Spleen (tissue), 11 donors: ENCODE data around the gene CDC42BPB. TPM values are rescaled to one million over a fixed set of nuclear protein-coding genes. Genes with fewer than 3 reads are reported as not detected.

Experiments used
- DNase-seq: peaks from one replicate; pipeline ENCODE4 v3.0.0-alpha.2; 2020
- H3K27ac ChIP-seq, 8 donors: fragments of 200-600 bp; sonication (generic) in 7 of 8; 1 replicate in 4 of 8; 2 replicates in 4 of 8; pipeline versions ENCODE4 v1.5.0 to v1.8.0; 2016 to 2021; ENCODE audit warnings: inconsistent platforms in 4 of 8, mild to moderate bottlenecking in 4 of 8, moderate library complexity in 1 of 8
- H3K27me3 ChIP-seq, 7 donors: fragments of 200-600 bp; sonication (generic) in 6 of 7; replicated peaks in 1 of 7; 1 replicate in 4 of 7; 2 replicates in 3 of 7; pipeline versions ENCODE4 v1.5.0 to v1.8.0; 2016 to 2021; ENCODE audit warnings: inconsistent platforms in 3 of 7, mild to moderate bottlenecking in 1 of 7
- H3K36me3 ChIP-seq, 6 donors: fragments of 200-600 bp; sonication (generic) in 5 of 6; 1 replicate in 4 of 6; 2 replicates in 2 of 6; pipeline versions ENCODE4 v1.5.0 to v1.8.0; 2016 to 2021; ENCODE audit warnings: inconsistent platforms in 2 of 6
- H3K4me1 ChIP-seq, 6 donors: fragments of 200-600 bp; sonication (generic) in 5 of 6; 1 replicate in 3 of 6; 2 replicates in 3 of 6; pipeline versions ENCODE4 v1.5.0 to v1.8.0; 2016 to 2021; ENCODE audit warnings: inconsistent platforms in 3 of 6
- H3K4me3 ChIP-seq, 8 donors: fragments of 200-600 bp; sonication (generic) in 7 of 8; 1 replicate in 4 of 8; 2 replicates in 4 of 8; pipeline versions ENCODE4 v1.5.0 to v1.8.0; 2016 to 2021; ENCODE audit warnings: inconsistent platforms in 4 of 8, mild to moderate bottlenecking in 4 of 8, moderate library complexity in 2 of 8
- H3K9me3 ChIP-seq, 8 donors: fragments of 200-600 bp; sonication (generic) in 7 of 8; 1 replicate in 4 of 8; 2 replicates in 4 of 8; pipeline versions ENCODE4 v1.5.0 to v1.8.0; 2016 to 2021; ENCODE audit warnings: inconsistent platforms in 4 of 8
- CTCF ChIP-seq, 11 experiments: fragments of 200-600 bp in 7 of 11; fragments of 450-650 bp in 4 of 11; sonication (generic) in 4 of 11; IDR thresholded peaks in 8 of 11; conservative IDR thresholded peaks in 3 of 11; 1 replicate in 7 of 11; 2 replicates in 4 of 11; pipeline versions ENCODE4 v1.4.0 to v1.8.0; 2016 to 2021; ENCODE audit warnings: antibody characterized with exemption in 11 of 11, inconsistent platforms in 4 of 11, mild to moderate bottlenecking in 1 of 11
- POLR2A ChIP-seq, 3 donors: fragments of 450-650 bp; IDR thresholded peaks; one replicate each; pipeline ENCODE4 v1.5.1; 2017; ENCODE audit warnings: antibody characterized with exemption in 3 of 3, mild to moderate bottlenecking in 1 of 3
- POLR2AphosphoS5 ChIP-seq, 3 donors: sonication (generic); formaldehyde crosslinking; IDR thresholded peaks; one replicate each; pipeline ENCODE4 v1.5.1; 2017; ENCODE audit warnings: antibody characterized with exemption in 3 of 3
- WGBS, 5 donors: extraction: QIAGEN DNeasy Blood & Tissue Kit in 3 of 5; methylation state at CpG; one replicate each; pipeline versions ENCODE4 v1.1.5 to v1.1.7; 2013 to 2018; 5-methylcytosine and 5-hydroxymethylcytosine counted together
- intact Hi-C: fragments of 100-400 bp; cut with DNase I; formaldehyde crosslinking; loops from one replicate; pipeline ENCODE4 v1.15.0; 2023; ENCODE audit warnings: low total_unique reads
- polyA plus RNA-seq, 3 donors: library from polyadenylated mRNA; stranded (reverse); fragments of 200-250 nt; gene quantifications; one replicate each; pipeline ENCODE4 v1.2.1, GENCODE V29; 2013
- total RNA-seq, 7 donors: library from RNA; depleted of rRNA in 3 of 7; stranded (reverse); fragments of >200 nt in 3 of 7; fragmentation: NEBNext Ultra II Directional in 4 of 7; extraction: Animal tissue kit (Norgen Biotek cat#: 25700) in 4 of 7; gene quantifications; one replicate each; pipeline versions ENCODE4 v1.1.0 to v1.2.1, GENCODE V29; 2016 to 2021
- donor health status: healthy with polysubstance abuse.
- donor health status: DM: no; HTN: no; CAD: no; lungs with moderate emphysema.
- donor health status: DM: no; HTN: no; CAD: no.
- donor health status: Bipolar disorder and iron deficiency.
- donor health status: healthy.
- donor health status: DM: no; HTN: no; CAD: no.
- donor health status: DM: yes; HTN: yes; CAD: no.

The CDC42BPB gene
- total and polyA plus RNA-seq, 10 donors: 6.4 to 94.5 (median 77.8) TPM

DNA sequence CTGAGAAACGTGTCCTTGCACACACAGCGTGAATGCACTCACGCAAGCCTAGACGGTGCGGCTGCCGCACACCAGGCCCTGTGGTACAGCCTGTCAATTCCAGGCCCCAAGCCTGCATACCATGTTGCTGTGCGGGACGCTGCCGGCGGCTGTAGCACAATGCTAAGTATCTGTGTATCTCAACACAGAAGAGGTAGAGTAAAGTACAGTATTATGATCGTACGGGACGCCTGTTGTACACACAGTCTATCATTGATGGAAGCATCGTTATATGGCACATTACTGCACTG lies 89.9 kb downstream of the CDC42BPB start:
- no peak overlapping the region for H3K4me3 ChIP-seq
- no peak for TF ChIP-seq POLR2A (IDR thresholded peaks at IDR 0.05)
- no peak for TF ChIP-seq CTCF (IDR thresholded peaks at IDR 0.05 in 8 of 11, conservative IDR thresholded peaks at IDR 0.05 in 3 of 11)
- no peak for TF ChIP-seq POLR2AphosphoS5 (IDR thresholded peaks at IDR 0.05)
- H3K4me1 ChIP-seq: no peaks in the 10 kb centered on the region
- H3K27me3 ChIP-seq: no peaks in the 10 kb centered on the region
- H3K27ac ChIP-seq: no peak overlapping the region
- intact Hi-C loops: no loop called here
- peaks cover 0 to 100% (median 87%) of the 10 kb centered on the region in 6 donors for H3K36me3 ChIP-seq
- WGBS, 5 donors: 91 to 96% (median 95%) methylated on average over 14 of the region's 14 CpGs
- peak; percentile 36 for DNase-seq
- H3K9me3 ChIP-seq: no peaks in the 10 kb centered on the region

DNA sequence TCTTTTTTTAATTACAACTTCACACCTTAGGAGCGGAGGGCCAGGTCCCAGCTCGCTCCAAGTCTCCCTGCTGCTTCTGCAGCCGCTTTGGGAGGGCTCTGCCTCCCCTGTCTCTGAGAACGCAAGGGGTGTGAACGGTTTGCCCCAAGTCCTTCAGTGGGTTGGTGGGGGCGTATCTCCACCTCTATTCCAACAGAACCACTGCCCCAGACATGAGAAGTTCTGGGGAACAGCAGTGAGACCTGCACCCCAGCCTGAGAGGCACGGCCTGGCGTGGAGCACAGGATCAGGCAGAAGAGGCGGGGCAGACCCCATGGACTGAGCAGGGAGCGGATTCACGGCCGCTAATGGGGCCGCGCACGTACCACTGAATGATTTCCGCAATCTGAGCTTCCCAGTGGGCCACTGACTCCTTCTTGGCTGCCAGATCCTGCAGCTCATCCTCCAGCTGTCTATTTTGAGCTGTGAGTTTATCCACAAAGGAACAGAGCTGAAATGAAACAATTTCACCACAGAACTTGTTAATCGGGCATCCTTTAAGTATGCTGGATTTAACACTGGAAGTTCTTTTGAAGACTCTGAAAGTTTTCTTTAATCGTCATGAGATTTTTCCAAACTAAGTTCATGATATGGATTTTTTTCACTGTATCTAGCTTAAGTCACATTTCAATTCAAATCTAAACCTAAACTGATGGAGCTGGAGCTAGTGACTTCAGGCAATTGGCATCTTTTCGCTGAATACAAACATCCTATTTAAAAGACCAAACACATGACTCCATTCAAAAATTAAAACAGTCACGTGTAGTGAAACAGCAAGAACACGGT lies 90.5 kb downstream of the CDC42BPB start:
- peak; percentile 41 for DNase-seq
- intact Hi-C loops: no loop called here
- 90 to 95% (median 92%) methylated on average over 17 to 21 of the region's 21 CpGs for WGBS, 5 donors

GRCh38 chr14:102965971-102966655 lies 91.2 kb downstream of the CDC42BPB start:
- peak; percentile 51 for DNase-seq
- peaks cover 0 to 100% (median 92%) of the 10 kb centered on the region in 6 donors for H3K36me3 ChIP-seq
- H3K27me3 ChIP-seq: no peaks in the 10 kb centered on the region
- intact Hi-C loops: no loop called here
- no peaks in the 10 kb centered on the region for H3K4me1 ChIP-seq
- WGBS, 5 donors: 89 to 93% (median 90%) methylated on average over 20 of the region's 20 CpGs
- TF ChIP-seq POLR2A (IDR thresholded peaks at IDR 0.05) (no peak), POLR2AphosphoS5 (IDR thresholded peaks at IDR 0.05) (no peak), CTCF (IDR thresholded peaks at IDR 0.05 in 8 of 11, conservative IDR thresholded peaks at IDR 0.05 in 3 of 11) (no peak)
- H3K9me3 ChIP-seq: no peaks in the 10 kb centered on the region
- H3K4me3 ChIP-seq: no peak overlapping the region
- no peak overlapping the region for H3K27ac ChIP-seq

More for the DNA sequence above, 90.5 kb downstream of the CDC42BPB start:
- TF ChIP-seq POLR2AphosphoS5 (IDR thresholded peaks at IDR 0.05) (no peak), CTCF (IDR thresholded peaks at IDR 0.05 in 8 of 11, conservative IDR thresholded peaks at IDR 0.05 in 3 of 11) (no peak), POLR2A (IDR thresholded peaks at IDR 0.05) (no peak)
- peaks cover 0 to 100% (median 89%) of the 10 kb centered on the region in 6 donors for H3K36me3 ChIP-seq
- no peak overlapping the region for H3K4me3 ChIP-seq
- H3K27me3 ChIP-seq: no peaks in the 10 kb centered on the region
- no peaks in the 10 kb centered on the region for H3K4me1 ChIP-seq
- no peaks in the 10 kb centered on the region for H3K9me3 ChIP-seq
- H3K27ac ChIP-seq: no peak overlapping the region

DNA sequence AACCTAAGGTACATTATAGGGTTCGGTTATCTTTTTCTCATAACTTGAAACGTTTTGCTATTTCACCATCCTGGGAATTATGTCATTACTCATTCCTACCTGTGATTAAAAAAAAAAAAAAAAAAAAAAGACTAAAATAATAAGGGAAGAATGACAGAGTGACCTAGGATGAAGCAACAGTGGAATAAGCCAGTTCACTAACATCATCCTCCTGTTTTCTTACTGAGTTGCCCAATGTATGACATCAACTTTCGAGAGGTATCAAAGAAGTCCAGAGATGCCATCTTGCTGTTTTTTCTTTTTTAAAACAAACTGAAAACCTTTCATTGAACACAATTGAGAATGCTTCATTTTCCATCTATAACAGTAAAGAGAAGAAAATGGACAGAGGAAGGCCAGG lies 92.1 kb downstream of the CDC42BPB start:
- intact Hi-C loops: no loop called here
- WGBS, 5 donors: 84 to 93% (median 85%) methylated on average over 3 of the region's 3 CpGs
- no peak overlapping the region for H3K27ac ChIP-seq
- no peaks in the 10 kb centered on the region for H3K9me3 ChIP-seq
- TF ChIP-seq CTCF (IDR thresholded peaks at IDR 0.05 in 8 of 11, conservative IDR thresholded peaks at IDR 0.05 in 3 of 11) (no peak), POLR2AphosphoS5 (IDR thresholded peaks at IDR 0.05) (no peak), POLR2A (IDR thresholded peaks at IDR 0.05) (no peak)
- H3K4me3 ChIP-seq: no peak overlapping the region
- no peaks in the 10 kb centered on the region for H3K27me3 ChIP-seq
- no peaks in the 10 kb centered on the region for H3K4me1 ChIP-seq
- H3K36me3 ChIP-seq: peaks cover 0 to 100% (median 94%) of the 10 kb centered on the region in 6 donors
- DNase-seq: no peak
